ENCODE results near the gene SREK1.
A peak's percentile ranks its signal among the peaks of the same experiment; 100 is the strongest.

The SREK1 gene

GRCh38 chr5:66143473-66144073 is 527 bp upstream of the SREK1 start:
- H3K4me3 Mint-ChIP-seq: peak overlapping the region; percentile 96
- peaks cover 11% of the 10 kb centered on the region for H3K36me3 Mint-ChIP-seq
- no peak for DNase-seq
- H3K27ac Mint-ChIP-seq: peak overlapping the region; percentile 100
- peaks cover 4% of the 10 kb centered on the region for H3K27me3 Mint-ChIP-seq
- H3K9me3 Mint-ChIP-seq: no peaks in the 10 kb centered on the region
- H3K4me1 Mint-ChIP-seq: peaks cover 37% of the 10 kb centered on the region
- CTCF ChIA-PET: no interaction called here

DNA sequence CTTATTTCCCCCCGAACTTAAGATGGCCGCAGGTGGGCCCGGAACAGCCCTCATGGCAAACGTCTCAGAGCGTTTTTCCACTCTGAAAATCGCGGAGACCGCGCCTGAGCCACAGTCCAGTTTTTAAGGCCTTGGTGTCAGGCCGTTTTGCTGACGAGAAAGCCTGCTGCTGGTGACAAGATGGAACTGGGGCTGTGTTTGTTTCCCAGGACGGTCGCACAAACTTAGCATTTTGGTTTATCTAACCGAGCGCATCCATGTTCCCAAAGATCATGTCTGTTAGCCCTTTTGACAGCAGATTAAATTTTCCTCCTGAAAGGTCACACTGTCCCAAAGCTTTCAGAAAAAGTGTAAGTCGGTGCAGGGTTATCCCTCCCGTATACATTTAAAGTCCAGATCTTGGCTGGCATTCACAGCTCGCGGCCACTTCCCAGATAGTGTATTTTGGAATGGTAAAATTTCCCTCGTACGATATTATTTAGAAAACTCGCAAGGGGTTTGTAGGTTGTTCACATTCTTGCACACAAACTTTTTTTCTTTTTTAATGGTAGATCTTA is 812 bp downstream of the SREK1 start:
- CTCF ChIA-PET: no interaction called here
- Mint-ChIP-seq H3K4me3 (peak overlapping the region; percentile 96), H3K4me1 (peaks cover 40% of the 10 kb centered on the region)

DNA sequence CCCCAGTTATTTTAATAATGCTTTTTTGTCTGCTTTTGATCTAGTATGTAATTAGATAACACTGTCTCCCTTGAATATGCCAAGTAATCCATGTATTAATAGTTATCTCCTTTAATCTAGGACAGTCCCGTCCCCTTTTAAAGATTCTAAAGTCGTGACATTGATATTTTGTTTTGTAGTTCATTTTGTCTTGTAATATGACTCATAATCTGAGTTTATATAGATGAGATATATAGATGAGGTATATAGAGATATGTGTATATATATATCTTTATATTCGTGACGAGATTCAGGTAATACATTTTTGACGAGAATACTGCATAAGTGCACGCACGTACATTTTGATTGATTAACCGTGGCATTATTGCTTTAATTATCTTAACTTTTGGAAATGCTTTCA is 1.6 kb downstream of the SREK1 start:
- Mint-ChIP-seq H3K36me3 (peaks cover 28% of the 10 kb centered on the region), H3K27ac (peak overlapping the region; percentile 89), H3K4me3 (peak overlapping the region; percentile 96), H3K4me1 (peaks cover 47% of the 10 kb centered on the region), H3K27me3 (peaks cover 4% of the 10 kb centered on the region), H3K9me3 (no peaks in the 10 kb centered on the region)
- CTCF ChIA-PET: no interaction called here
- no peak for DNase-seq

More for the DNA sequence above, 812 bp downstream of the SREK1 start:
- peak overlapping the region; percentile 100 for H3K27ac Mint-ChIP-seq
- no peaks in the 10 kb centered on the region for H3K9me3 Mint-ChIP-seq
- no peak for DNase-seq
- peaks cover 21% of the 10 kb centered on the region for H3K36me3 Mint-ChIP-seq
- peaks cover 4% of the 10 kb centered on the region for H3K27me3 Mint-ChIP-seq

DNA sequence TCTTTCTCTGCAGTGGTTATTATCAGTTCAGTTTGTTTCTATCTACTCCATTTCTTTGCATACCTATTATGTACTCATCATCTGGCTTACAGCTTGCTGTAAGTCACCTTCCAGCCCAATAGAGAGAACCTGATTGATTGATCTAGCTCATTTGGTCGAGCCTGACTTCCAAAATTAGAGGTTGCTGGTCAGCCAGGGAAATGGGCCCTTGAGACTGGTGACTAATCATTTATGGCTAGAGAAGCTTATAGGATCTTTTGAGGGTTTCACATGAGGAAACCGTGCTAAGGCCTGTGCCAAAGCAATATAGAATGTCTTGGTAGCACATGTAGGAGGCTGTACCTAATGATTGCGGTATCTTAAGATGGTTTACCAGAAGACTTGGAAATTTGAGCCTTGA is 5.8 kb downstream of the SREK1 start:
- Mint-ChIP-seq H3K36me3 (peaks cover 24% of the 10 kb centered on the region), H3K4me3 (no peak overlapping the region), H3K4me1 (peaks cover 42% of the 10 kb centered on the region), H3K9me3 (no peaks in the 10 kb centered on the region), H3K27ac (no peak overlapping the region), H3K27me3 (no peaks in the 10 kb centered on the region)
- CTCF ChIA-PET: interaction anchor here (0.9 kb wide), 1 partner anchor 14 kb away, joined by 3 read pairs; no protein-coding TSS in a partner anchor
- DNase-seq: no peak

DNA sequence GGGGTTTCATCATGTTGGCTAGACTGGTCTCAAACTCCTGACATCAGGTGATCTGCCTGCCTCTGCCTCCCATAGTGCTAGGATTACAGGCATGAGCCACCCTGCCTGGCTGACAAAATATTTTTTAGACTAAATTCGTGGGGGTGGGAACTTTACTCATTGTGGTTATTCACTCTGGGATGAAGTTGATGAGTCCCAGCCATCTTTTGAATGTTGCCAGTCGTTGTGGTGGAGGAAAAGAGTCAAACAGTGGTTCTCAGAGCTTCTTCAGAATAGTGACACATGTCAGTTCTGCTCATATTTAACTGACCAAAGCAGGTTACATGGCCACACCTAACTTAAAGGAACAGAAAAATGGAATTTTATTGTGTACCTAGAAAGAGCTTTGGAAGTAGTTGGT is 6.9 kb downstream of the SREK1 start:
- Mint-ChIP-seq H3K27me3 (no peaks in the 10 kb centered on the region), H3K9me3 (no peaks in the 10 kb centered on the region), H3K36me3 (peaks cover 21% of the 10 kb centered on the region), H3K4me3 (no peak overlapping the region), H3K4me1 (peaks cover 36% of the 10 kb centered on the region), H3K27ac (no peak overlapping the region)
- DNase-seq: no peak
- CTCF ChIA-PET: no interaction called here

- DNase-seq: no peak
- Mint-ChIP-seq H3K36me3 (peaks cover 25% of the 10 kb centered on the region), H3K4me1 (peaks cover 32% of the 10 kb centered on the region), H3K27me3 (no peaks in the 10 kb centered on the region), H3K4me3 (no peak overlapping the region), H3K27ac (no peak overlapping the region), H3K9me3 (no peaks in the 10 kb centered on the region)
- CTCF ChIA-PET: no interaction called here
Observed at GRCh38 chr5:66151491-66151890, 7.4 kb downstream of the SREK1 start.

DNA sequence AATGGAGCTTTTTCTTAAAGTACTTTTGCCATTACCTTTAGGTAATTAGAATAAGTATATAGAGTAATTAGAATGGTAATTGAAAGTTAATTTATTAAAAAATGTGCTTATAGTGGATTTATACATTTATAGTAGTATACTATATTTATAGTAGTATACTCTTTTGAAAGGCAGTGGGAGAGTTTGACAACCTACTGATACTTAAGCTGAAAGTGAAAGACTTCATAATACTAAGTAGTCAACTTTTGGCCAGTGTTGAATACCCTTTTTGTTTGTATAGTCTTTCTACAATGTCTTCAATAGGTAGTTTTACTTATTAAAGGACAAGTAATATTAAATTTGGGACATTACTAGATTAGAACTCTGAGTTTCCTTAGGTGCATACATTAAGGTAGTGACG is 12.9 kb downstream of the SREK1 start:
- Mint-ChIP-seq H3K27me3 (no peaks in the 10 kb centered on the region), H3K36me3 (peaks cover 37% of the 10 kb centered on the region), H3K9me3 (no peaks in the 10 kb centered on the region), H3K4me3 (no peak overlapping the region), H3K4me1 (peaks cover 2% of the 10 kb centered on the region), H3K27ac (no peak overlapping the region)
- CTCF ChIA-PET: no interaction called here
- no peak for DNase-seq

DNA sequence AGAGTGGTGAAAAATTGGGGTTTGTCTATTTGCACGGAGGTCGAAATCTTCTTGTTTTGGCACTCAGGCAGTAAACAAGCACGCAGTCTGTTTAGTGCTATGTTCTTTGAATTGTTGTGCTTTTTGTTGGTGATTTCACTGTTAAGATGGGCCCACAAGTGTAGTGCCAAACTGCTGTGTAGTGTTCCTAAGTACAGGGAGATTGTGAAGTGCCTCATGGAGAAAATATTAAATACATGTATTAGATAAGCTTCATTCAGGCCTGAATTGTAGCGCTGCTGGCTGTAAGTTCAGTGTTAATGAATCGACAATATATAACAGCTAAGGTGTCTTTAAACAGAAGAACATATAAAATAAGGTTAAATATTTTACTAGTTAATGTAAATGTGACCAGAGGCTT is 17.3 kb downstream of the SREK1 start:
- H3K27ac Mint-ChIP-seq: no peak overlapping the region
- H3K9me3 Mint-ChIP-seq: no peaks in the 10 kb centered on the region
- no peaks in the 10 kb centered on the region for H3K27me3 Mint-ChIP-seq
- peaks cover 8% of the 10 kb centered on the region for H3K4me1 Mint-ChIP-seq
- H3K4me3 Mint-ChIP-seq: no peak overlapping the region
- peaks cover 63% of the 10 kb centered on the region for H3K36me3 Mint-ChIP-seq
- no peak for DNase-seq
- CTCF ChIA-PET: no interaction called here

DNA sequence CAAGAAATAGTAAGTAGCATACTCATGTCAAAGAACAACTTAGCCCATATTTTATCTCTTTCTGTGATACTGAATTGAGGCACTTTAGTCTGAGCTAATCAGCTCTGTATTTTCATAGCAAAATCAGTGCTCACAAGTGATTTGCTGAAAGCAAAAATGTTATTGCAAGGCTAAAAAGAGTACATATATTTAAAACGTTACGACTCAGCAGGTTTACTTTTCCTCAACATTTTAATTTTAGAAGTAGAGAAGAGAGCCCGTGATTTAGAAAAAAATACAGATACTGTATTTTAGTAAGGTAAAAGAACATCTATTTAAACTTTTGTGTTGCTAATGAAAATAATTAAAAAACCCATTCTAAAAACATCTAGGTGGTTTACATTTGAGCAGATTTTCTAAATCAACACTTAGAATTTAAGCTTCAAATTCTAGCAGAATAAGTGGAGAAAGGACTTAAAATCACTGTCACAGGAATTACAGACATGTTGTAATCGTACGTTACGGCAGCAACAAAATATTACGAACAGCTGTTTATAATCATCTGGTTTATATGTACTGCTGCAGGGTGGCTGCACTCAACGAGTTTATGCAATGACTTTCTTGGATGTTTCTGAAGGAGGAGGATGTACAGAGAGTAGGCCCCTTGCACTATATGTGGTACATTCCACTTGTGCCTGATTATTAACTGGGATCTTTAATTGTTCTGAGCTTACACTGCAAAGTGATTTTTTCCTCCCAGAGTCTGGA is 20.1 kb downstream of the SREK1 start:
- CTCF ChIA-PET: interaction anchor here (1.1 to 1.3 kb wide), 2 partner anchors 14 to 15 kb away, joined by 3 to 5 read pairs; no protein-coding TSS in a partner anchor
- H3K27me3 Mint-ChIP-seq: no peaks in the 10 kb centered on the region
- no peak for DNase-seq
- H3K36me3 Mint-ChIP-seq: peaks cover 61% of the 10 kb centered on the region
- H3K9me3 Mint-ChIP-seq: no peaks in the 10 kb centered on the region
- H3K27ac Mint-ChIP-seq: no peak overlapping the region
- H3K4me3 Mint-ChIP-seq: no peak overlapping the region
- peaks cover 14% of the 10 kb centered on the region for H3K4me1 Mint-ChIP-seq

- DNase-seq: no peak
- H3K4me3 Mint-ChIP-seq: no peak overlapping the region
- CTCF ChIA-PET: no interaction called here
- no peaks in the 10 kb centered on the region for H3K27me3 Mint-ChIP-seq
- no peaks in the 10 kb centered on the region for H3K9me3 Mint-ChIP-seq
- H3K27ac Mint-ChIP-seq: no peak overlapping the region
- peaks cover 50% of the 10 kb centered on the region for H3K36me3 Mint-ChIP-seq
- H3K4me1 Mint-ChIP-seq: peaks cover 36% of the 10 kb centered on the region
Observed at GRCh38 chr5:66168226-66168625, 24.1 kb downstream of the SREK1 start.

GRCh38 chr5:66169534-66169933 is 25.4 kb downstream of the SREK1 start:
- H3K4me1 Mint-ChIP-seq: peaks cover 36% of the 10 kb centered on the region
- no peaks in the 10 kb centered on the region for H3K9me3 Mint-ChIP-seq
- peaks cover 44% of the 10 kb centered on the region for H3K36me3 Mint-ChIP-seq
- CTCF ChIA-PET: no interaction called here
- no peak overlapping the region for H3K27ac Mint-ChIP-seq
- H3K4me3 Mint-ChIP-seq: no peak overlapping the region
- no peaks in the 10 kb centered on the region for H3K27me3 Mint-ChIP-seq
- DNase-seq: no peak

DNA sequence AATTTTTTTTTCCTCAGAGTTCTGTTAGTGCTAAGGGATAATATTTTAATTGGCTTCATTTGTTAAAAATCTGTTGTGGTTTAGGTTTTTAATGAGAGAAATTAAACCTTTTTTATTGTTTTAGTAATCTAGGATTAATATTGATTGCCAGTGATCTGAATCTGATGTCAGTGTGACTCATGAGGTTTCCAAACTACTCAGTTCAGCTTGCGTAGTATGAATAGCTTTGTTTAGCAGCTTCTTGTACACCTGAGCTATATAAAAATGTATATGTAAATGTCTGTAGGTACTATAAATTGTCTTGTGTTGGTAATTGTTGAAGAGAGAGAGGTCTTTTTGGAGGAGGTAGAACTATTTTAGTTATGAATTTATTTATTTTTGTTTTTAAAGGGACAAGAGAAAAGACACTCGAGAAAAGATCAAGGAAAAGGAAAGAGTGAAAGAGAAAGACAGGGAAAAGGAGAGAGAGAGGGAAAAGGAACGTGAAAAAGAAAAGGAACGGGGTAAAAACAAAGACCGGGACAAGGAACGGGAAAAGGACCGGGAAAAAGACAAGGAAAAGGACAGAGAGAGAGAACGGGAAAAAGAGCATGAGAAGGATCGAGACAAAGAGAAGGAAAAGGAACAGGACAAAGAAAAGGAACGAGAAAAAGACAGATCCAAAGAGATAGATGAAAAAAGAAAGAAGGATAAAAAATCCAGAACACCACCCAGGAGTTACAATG is 26.3 kb downstream of the SREK1 start:
- no peak overlapping the region for H3K4me3 Mint-ChIP-seq
- H3K4me1 Mint-ChIP-seq: peaks cover 40% of the 10 kb centered on the region
- DNase-seq: no peak
- CTCF ChIA-PET: interaction anchor here (1.3 kb wide), 1 partner anchor 10 kb away, joined by 13 read pairs; no protein-coding TSS in a partner anchor
- peak overlapping the region; percentile 49 for H3K27ac Mint-ChIP-seq
- H3K9me3 Mint-ChIP-seq: no peaks in the 10 kb centered on the region
- H3K36me3 Mint-ChIP-seq: peaks cover 48% of the 10 kb centered on the region
- no peaks in the 10 kb centered on the region for H3K27me3 Mint-ChIP-seq

- Mint-ChIP-seq H3K27ac (peak overlapping the region; percentile 69), H3K4me3 (no peak overlapping the region), H3K9me3 (no peaks in the 10 kb centered on the region), H3K27me3 (no peaks in the 10 kb centered on the region), H3K36me3 (peaks cover 49% of the 10 kb centered on the region), H3K4me1 (peaks cover 34% of the 10 kb centered on the region)
- peak; percentile 69 for DNase-seq
- CTCF ChIA-PET: interaction anchor here (0.6 to 1.3 kb wide), 5 partner anchors 9 to 669 kb away, joined by 3 to 13 read pairs (median 4); no protein-coding TSS in a partner anchor
Observed at GRCh38 chr5:66171349-66172344, 27.5 kb downstream of the SREK1 start.
